HG02610 (cell line): Measurements from ENCODE around the gene DDX49.
"Not testable (repeated sequence)": the region's sequence is repeated elsewhere in the genome, so short reads cannot be mapped to it uniquely, and the experiment has no call there.

Experiments
- ATAC-seq: cut with Tn5 transposase; IDR thresholded peaks from one replicate; pipeline ENCODE4 v1.9.1; 2021; ENCODE audit warnings: mild to moderate bottlenecking, moderate library complexity; ENCODE audit not compliant: unreplicated experiment

The DDX49 gene

GRCh38 chr19:18895824-18896341 is 23.6 kb upstream of the DDX49 start, which contains the start of gene CERS1:
Gene CERS1, minus strand, starts transcription at chr19:18896158. Its CDS starts 86 bp downstream, at chr19:18896072.
- ATAC-seq = no peak

GRCh38 chr19:18896421-18896841 is 23.1 kb upstream of the DDX49 start:
- no peak for ATAC-seq

- no peak for ATAC-seq
Observed at GRCh38 chr19:18897094-18898029, 22.2 kb upstream of the DDX49 start.

- ATAC-seq = no peak
Observed at GRCh38 chr19:18898081-18898606, 21.4 kb upstream of the DDX49 start.

GRCh38 chr19:18898607-18899408 is 20.7 kb upstream of the DDX49 start:
- ATAC-seq = no peak

GRCh38 chr19:18899624-18900560 is 19.6 kb upstream of the DDX49 start:
- no peak for ATAC-seq

- no peak for ATAC-seq
Observed at GRCh38 chr19:18900700-18901481, 18.6 kb upstream of the DDX49 start.

- ATAC-seq = no peak
Observed at GRCh38 chr19:18901491-18901890, 18.0 kb upstream of the DDX49 start.

- ATAC-seq = not testable (repeated sequence)
Observed at GRCh38 chr19:18902519-18902918, 17.0 kb upstream of the DDX49 start.

- no peak for ATAC-seq
Observed at GRCh38 chr19:18903156-18904037, 16.1 kb upstream of the DDX49 start.

- ATAC-seq = no peak
Observed at GRCh38 chr19:18904334-18905057, 15.0 kb upstream of the DDX49 start.

- ATAC-seq = no peak
Observed at GRCh38 chr19:18905058-18905456, 14.5 kb upstream of the DDX49 start.

GRCh38 chr19:18905513-18906236 is 13.8 kb upstream of the DDX49 start:
- ATAC-seq = no peak

GRCh38 chr19:18906605-18907519 is 12.7 kb upstream of the DDX49 start:
- ATAC-seq = no peak

GRCh38 chr19:18908917-18909619 is 10.4 kb upstream of the DDX49 start:
- ATAC-seq = no peak
